Tibial nerve (tissue), 4 donors: ENCODE measurements around the gene NEURL4. TPM values are rescaled to one million over a fixed set of nuclear protein-coding genes. Genes with fewer than 3 reads are reported as not detected.

Experiments
- DNase-seq, 2 donors: peaks; one replicate each; pipeline ENCODE4 v3.0.0-alpha.2; 2019; ENCODE audit warnings: low spot score in 2 of 2
- H3K27ac ChIP-seq, 4 donors: fragments of 200-600 bp; sonication (generic) in 3 of 4; one replicate each; pipeline ENCODE4 v1.5.1; 2017 to 2019; ENCODE audit warnings: mild to moderate bottlenecking in 1 of 4
- H3K27me3 ChIP-seq, 2 donors: fragments of 200-600 bp; sonication (generic) in 1 of 2; one replicate each; pipeline versions ENCODE4 v1.5.1 to v1.6.0; 2017 to 2019
- H3K36me3 ChIP-seq, 3 donors: fragments of 200-600 bp; sonication (generic); one replicate each; pipeline ENCODE4 v1.5.1; 2018 to 2019
- H3K4me1 ChIP-seq, 4 donors: fragments of 200-600 bp; sonication (generic) in 3 of 4; one replicate each; pipeline ENCODE4 v1.5.1; 2017 to 2019
- H3K4me3 ChIP-seq, 4 donors: fragments of 200-600 bp; sonication (generic) in 3 of 4; one replicate each; pipeline ENCODE4 v1.5.1; 2017 to 2019; ENCODE audit warnings: mild to moderate bottlenecking in 1 of 4, moderate library complexity in 1 of 4
- H3K9me3 ChIP-seq, 4 donors: fragments of 200-600 bp; sonication (generic) in 3 of 4; one replicate each; pipeline ENCODE4 v1.5.1; 2017 to 2019
- CTCF ChIP-seq, 5 experiments: fragments of 200-600 bp in 3 of 5; fragments of 450-650 bp in 2 of 5; sonication (generic) in 3 of 5; IDR thresholded peaks; one replicate each; pipeline ENCODE4 v1.5.1; 2016 to 2019; ENCODE audit warnings: antibody characterized with exemption in 5 of 5, mild to moderate bottlenecking in 3 of 5, moderate library complexity in 2 of 5
- EP300 ChIP-seq, 2 donors: sonication (generic); formaldehyde crosslinking; IDR thresholded peaks; one replicate each; pipeline ENCODE4 v1.6.1; 2017; ENCODE audit warnings: antibody characterized with exemption in 2 of 2, mild to moderate bottlenecking in 1 of 2
- POLR2A ChIP-seq, 2 donors: fragments of 450-650 bp; IDR thresholded peaks; one replicate each; pipeline ENCODE4 v1.6.1; 2017; ENCODE audit warnings: antibody characterized with exemption in 2 of 2, mild to moderate bottlenecking in 2 of 2, moderate library complexity in 2 of 2
- WGBS, 2 donors: methylation state at CpG; one replicate each; pipeline ENCODE4 v1.1.5; 2018; 5-methylcytosine and 5-hydroxymethylcytosine counted together
- total RNA-seq, 4 donors: library from RNA; depleted of rRNA; stranded (reverse); fragments of >200 nt; gene quantifications; one replicate each; pipeline ENCODE4 v1.1.0, GENCODE V29; 2016

The NEURL4 gene
- total RNA-seq, 4 donors from 2014 or later = 16.2 to 40.2 (median 27.5) TPM

- Histone ChIP-seq H3K36me3 (no peaks in the 10 kb centered on the region), H3K4me1 (peaks cover 0 to 16% (median 3%) of the 10 kb centered on the region in 4 donors), H3K27ac (no peak overlapping the region), H3K4me3 (no peak overlapping the region), H3K27me3 (peaks cover 0 to 77% of the 10 kb centered on the region in 2 donors), H3K9me3 (no peaks in the 10 kb centered on the region)
- WGBS, 2 donors = 81 to 86% methylated on average over 14 to 17 of the region's 18 CpGs
- TF ChIP-seq EP300 (IDR thresholded peaks at IDR 0.05) = no peak
- TF ChIP-seq POLR2A (IDR thresholded peaks at IDR 0.05) = no peak
- DNase-seq = no peak
Measured at GRCh38 chr17:7289256-7290032, 39.7 kb downstream of the NEURL4 start.

GRCh38 chr17:7285679-7286078 lies 43.5 kb downstream of the NEURL4 start:
- Histone ChIP-seq H3K4me3 (no peak overlapping the region), H3K27ac (no peak overlapping the region), H3K9me3 (no peaks in the 10 kb centered on the region), H3K36me3 (no peaks in the 10 kb centered on the region), H3K27me3 (peaks cover 0 to 62% of the 10 kb centered on the region in 2 donors), H3K4me1 (peaks cover 0 to 21% (median 12%) of the 10 kb centered on the region in 4 donors)
- DNase-seq = no peak
- TF ChIP-seq EP300 (IDR thresholded peaks at IDR 0.05) (no peak), CTCF (IDR thresholded peaks at IDR 0.05) (no peak), POLR2A (IDR thresholded peaks at IDR 0.05) (no peak)
- WGBS, 2 donors = 91 to 93% methylated on average over 12 of the region's 12 CpGs

GRCh38 chr17:7284911-7285310 lies 44.2 kb downstream of the NEURL4 start:
- DNase-seq = no peak
- Histone ChIP-seq H3K9me3 (no peaks in the 10 kb centered on the region), H3K27ac (no peak overlapping the region), H3K27me3 (peaks cover 0 to 54% of the 10 kb centered on the region in 2 donors), H3K4me3 (no peak overlapping the region), H3K4me1 (peaks cover 0 to 27% (median 13%) of the 10 kb centered on the region in 4 donors), H3K36me3 (no peaks in the 10 kb centered on the region)
- WGBS, 2 donors = 88 to 96% methylated on average over 13 to 14 of the region's 16 CpGs
- TF ChIP-seq CTCF (IDR thresholded peaks at IDR 0.05) (no peak), EP300 (IDR thresholded peaks at IDR 0.05) (no peak), POLR2A (IDR thresholded peaks at IDR 0.05) (no peak)

- Histone ChIP-seq H3K9me3 (no peaks in the 10 kb centered on the region), H3K36me3 (no peaks in the 10 kb centered on the region), H3K4me1 (peaks cover 0 to 27% (median 13%) of the 10 kb centered on the region in 4 donors), H3K27ac (no peak overlapping the region), H3K4me3 (no peak overlapping the region), H3K27me3 (peaks cover 0 to 42% of the 10 kb centered on the region in 2 donors)
- no peak for DNase-seq
- 85% methylated on average over 18 of the region's 18 CpGs for WGBS, 2 donors
- TF ChIP-seq EP300 (IDR thresholded peaks at IDR 0.05) (no peak), POLR2A (IDR thresholded peaks at IDR 0.05) (no peak), CTCF (IDR thresholded peaks at IDR 0.05) (no peak)
Measured at GRCh38 chr17:7283471-7284216, 45.5 kb downstream of the NEURL4 start.

GRCh38 chr17:7282752-7283321 lies 46.3 kb downstream of the NEURL4 start:
- Histone ChIP-seq H3K36me3 (no peaks in the 10 kb centered on the region), H3K4me3 (peak overlapping the region in 1 of 4 donors; percentile 59), H3K27me3 (peaks cover 0 to 34% of the 10 kb centered on the region in 2 donors), H3K4me1 (peaks cover 0 to 27% (median 13%) of the 10 kb centered on the region in 4 donors), H3K27ac (peak overlapping the region in 1 of 4 donors; percentile 86), H3K9me3 (no peaks in the 10 kb centered on the region)
- no peak for TF ChIP-seq EP300 (IDR thresholded peaks at IDR 0.05)
- DNase-seq = no peak
- 50 to 69% methylated on average over 6 of the region's 6 CpGs for WGBS, 2 donors
